ENCODE results near the gene ATP6V0C. TPM values are rescaled to one million over a fixed set of nuclear protein-coding genes. Genes with fewer than 3 reads are reported as not detected.
A peak's percentile ranks its signal among the peaks of the same experiment; 100 is the strongest.

Gene ATP6V0C
- total and polyA plus RNA-seq, 2 donors (not counting 1 experiment from before 2014, with no cell fraction given): 118 to 176 TPM

- Histone ChIP-seq H2AFZ (ENCODE audit: insufficient read depth, low read depth, low read length, poor library complexity, severe bottlenecking) (no peak overlapping the region), H3K4me3 (ENCODE audit: control extremely low read depth in 1 of 5, extremely low read depth in 1 of 5, insufficient read depth in 1 of 5, low read depth in 2 of 5, low read length in 4 of 5) (no peak overlapping the region), H3K9me3 (ENCODE audit: control extremely low read depth in 1 of 3, control insufficient read depth in 2 of 3, insufficient read depth in 1 of 3, low read length in 2 of 3) (no peaks in the 10 kb centered on the region), H3K79me2 (ENCODE audit: control insufficient read depth, insufficient read depth, low read length) (peaks cover 5% of the 10 kb centered on the region), H3K27ac (ENCODE audit: low read length in 2 of 2) (no peak overlapping the region), H3K36me3 (replicated peaks in 1 of 2; ENCODE audit: control extremely low read depth in 1 of 2, control insufficient read depth in 1 of 2, extremely low read depth in 1 of 2, insufficient read depth in 2 of 2, low read length in 1 of 2) (no peaks in the 10 kb centered on the region), H4K20me1 (ENCODE audit: control insufficient read depth, insufficient read depth, low read length, poor library complexity, severe bottlenecking) (peaks cover 36% of the 10 kb centered on the region), H3K4me1 (ENCODE audit: control insufficient read depth in 2 of 2, insufficient read depth in 2 of 2, low read length in 2 of 2) (peaks cover 60 to 68% of the 10 kb centered on the region in 2 donors), H3K9ac (ENCODE audit: low read length) (no peak overlapping the region), H3K27me3 (replicated peaks in 1 of 4; ENCODE audit: control extremely low read depth in 1 of 4, control insufficient read depth in 3 of 4, insufficient read depth in 4 of 4, low read length in 3 of 4) (peaks cover 0 to 53% (median 33%) of the 10 kb centered on the region in 4 experiments), H3K4me2 (replicated peaks; ENCODE audit: low read depth, low read length, poor library complexity, severe bottlenecking) (peak overlapping the region; percentile 76)
- Mint-ChIP-seq H3K9me3 (ENCODE audit: insufficient read depth) (no peaks in the 10 kb centered on the region), H3K27ac (no peak overlapping the region), H3K27me3 (peaks cover 22% of the 10 kb centered on the region), H3K4me3 (peak overlapping the region; percentile 41), H3K4me1 (peaks cover 42% of the 10 kb centered on the region)
- ChIA-PET POLR2A (interaction anchor here (0.6 to 1.1 kb wide), 2 partner anchors 45 to 200 kb away, joined by 3 to 4 read pairs; no protein-coding TSS in a partner anchor), CTCF (interaction anchor here (0.6 to 1.5 kb wide), 3 partner anchors 40 to 56 kb away, joined by 3 to 5 read pairs (median 3); no protein-coding TSS in a partner anchor)
- no peak for TF ChIP-seq EZH2 (IDR thresholded peaks at IDR 0.05; ENCODE audit: borderline replicate concordance, insufficient read depth, low read depth, low read length, poor library complexity, severe bottlenecking)
- TF ChIP-seq, protein P1, sequence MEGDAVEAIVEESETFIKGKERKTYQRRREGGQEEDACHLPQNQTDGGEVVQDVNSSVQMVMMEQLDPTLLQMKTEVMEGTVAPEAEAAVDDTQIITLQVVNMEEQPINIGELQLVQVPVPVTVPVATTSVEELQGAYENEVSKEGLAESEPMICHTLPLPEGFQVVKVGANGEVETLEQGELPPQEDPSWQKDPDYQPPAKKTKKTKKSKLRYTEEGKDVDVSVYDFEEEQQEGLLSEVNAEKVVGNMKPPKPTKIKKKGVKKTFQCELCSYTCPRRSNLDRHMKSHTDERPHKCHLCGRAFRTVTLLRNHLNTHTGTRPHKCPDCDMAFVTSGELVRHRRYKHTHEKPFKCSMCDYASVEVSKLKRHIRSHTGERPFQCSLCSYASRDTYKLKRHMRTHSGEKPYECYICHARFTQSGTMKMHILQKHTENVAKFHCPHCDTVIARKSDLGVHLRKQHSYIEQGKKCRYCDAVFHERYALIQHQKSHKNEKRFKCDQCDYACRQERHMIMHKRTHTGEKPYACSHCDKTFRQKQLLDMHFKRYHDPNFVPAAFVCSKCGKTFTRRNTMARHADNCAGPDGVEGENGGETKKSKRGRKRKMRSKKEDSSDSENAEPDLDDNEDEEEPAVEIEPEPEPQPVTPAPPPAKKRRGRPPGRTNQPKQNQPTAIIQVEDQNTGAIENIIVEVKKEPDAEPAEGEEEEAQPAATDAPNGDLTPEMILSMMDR (IDR thresholded peaks at IDR 0.05): no peak
- ATAC-seq (ENCODE audit: low read depth) (no peak), DNase-seq (peak; percentile 34)
- intact Hi-C loops (cut with micrococcal nuclease): no loop called here
- WGBS (ENCODE audit: insufficient coverage): 43% methylated on average over 9 of the region's 9 CpGs
Measured at GRCh38 chr16:2470603-2471015, 43.1 kb upstream of the ATP6V0C start.

GRCh38 chr16:2471016-2471652 is 42.6 kb upstream of the ATP6V0C start, which contains the start of gene NTN3:
TSS of gene NTN3 (plus strand) at chr16:2471297. CDS start at chr16:2471702, 405 bp downstream.
- DNase-seq (no peak), ATAC-seq (ENCODE audit: low read depth) (no peak)
- CTCF ChIA-PET: interaction anchor here (1.5 kb wide), 2 partner anchors 16 to 41 kb away, joined by 3 to 4 read pairs; no protein-coding TSS in a partner anchor
- H3K9me3 ChIP-seq (ENCODE audit: control extremely low read depth in 1 of 3, control insufficient read depth in 2 of 3, insufficient read depth in 1 of 3, low read length in 2 of 3): no peaks in the 10 kb centered on the region
- Mint-ChIP-seq H3K4me1 (peaks cover 46% of the 10 kb centered on the region), H3K27ac (no peak within 1 kb of the TSS), H3K9me3 (ENCODE audit: insufficient read depth) (no peaks in the 10 kb centered on the region), H3K4me3 (peak within 1 kb of the TSS; percentile 41), H3K27me3 (peaks cover 22% of the 10 kb centered on the region)
- H3K79me2 ChIP-seq (ENCODE audit: control insufficient read depth, insufficient read depth, low read length): peaks cover 10% of the 10 kb centered on the region
- H4K20me1 ChIP-seq (ENCODE audit: control insufficient read depth, insufficient read depth, low read length, poor library complexity, severe bottlenecking): peaks cover 36% of the 10 kb centered on the region
- peaks cover 66 to 74% of the 10 kb centered on the region in 2 donors for H3K4me1 ChIP-seq (ENCODE audit: control insufficient read depth in 2 of 2, insufficient read depth in 2 of 2, low read length in 2 of 2)
- H3K4me3 ChIP-seq (ENCODE audit: control extremely low read depth in 1 of 5, extremely low read depth in 1 of 5, insufficient read depth in 1 of 5, low read depth in 2 of 5, low read length in 4 of 5): peak within 1 kb of the TSS in 1 of 5 experiments; percentile 29
- peak within 1 kb of the TSS; percentile 76 for H3K4me2 ChIP-seq (replicated peaks; ENCODE audit: low read depth, low read length, poor library complexity, severe bottlenecking)
- no peak within 1 kb of the TSS for H3K27ac ChIP-seq (ENCODE audit: low read length in 2 of 2)
- no peaks in the 10 kb centered on the region for H3K36me3 ChIP-seq (replicated peaks in 1 of 2; ENCODE audit: control extremely low read depth in 1 of 2, control insufficient read depth in 1 of 2, extremely low read depth in 1 of 2, insufficient read depth in 2 of 2, low read length in 1 of 2)
- H3K27me3 ChIP-seq (replicated peaks in 1 of 4; ENCODE audit: control extremely low read depth in 1 of 4, control insufficient read depth in 3 of 4, insufficient read depth in 4 of 4, low read length in 3 of 4): peaks cover 0 to 53% (median 33%) of the 10 kb centered on the region in 4 experiments
- TF ChIP-seq, protein P1 (IDR thresholded peaks at IDR 0.05): no peak
- peak; percentile 24 for TF ChIP-seq EZH2 (IDR thresholded peaks at IDR 0.05; ENCODE audit: borderline replicate concordance, insufficient read depth, low read depth, low read length, poor library complexity, severe bottlenecking)
- POLR2A ChIA-PET: interaction anchor here (1.1 kb wide), 1 partner anchor 45 kb away, joined by 4 read pairs; no protein-coding TSS in a partner anchor
- H2AFZ ChIP-seq (ENCODE audit: insufficient read depth, low read depth, low read length, poor library complexity, severe bottlenecking): peak within 1 kb of the TSS; percentile 16
- under 1% methylated on average over 48 of the region's 59 CpGs for WGBS (ENCODE audit: insufficient coverage)
- H3K9ac ChIP-seq (ENCODE audit: low read length): no peak within 1 kb of the TSS
- intact Hi-C loops (cut with micrococcal nuclease): no loop called here
